Liver (tissue), 3 donors: Measurements from ENCODE around the gene CITED4.

Source experiments
- CTCF ChIP-seq: fragments of 150-350 bp; IDR thresholded peaks from 2 replicates; pipeline ENCODE4 v1.5.1; 2017; ENCODE audit warnings: improper control_type of control experiment, low read depth, low read length; ENCODE audit not compliant: missing input control
- GABPA ChIP-seq, 2 donors: IDR thresholded peaks in 1 of 2; conservative IDR thresholded peaks in 1 of 2; 2 replicates each; pipeline ENCODE4 v1.6.1; 2016; ENCODE audit warnings: antibody characterized with exemption in 2 of 2, mild to moderate bottlenecking in 1 of 2, moderate library complexity in 1 of 2
- JUND ChIP-seq, 2 donors: IDR thresholded peaks; 2 replicates each; pipeline ENCODE4 v1.6.1; 2016; ENCODE audit warnings: antibody characterized with exemption in 2 of 2
- MAX ChIP-seq: IDR thresholded peaks from 2 replicates; pipeline ENCODE4 v1.6.1; 2016; ENCODE audit warnings: antibody characterized with exemption
- TAF1 ChIP-seq: conservative IDR thresholded peaks from 2 replicates; pipeline ENCODE4 v1.6.1; 2016; ENCODE audit warnings: antibody characterized with exemption, mild to moderate bottlenecking
- donor health status: healthy.
- donor health status: healthy.

GRCh38 chr1:40907899-40908298 is 45.7 kb upstream of the CITED4 start:
- TF ChIP-seq MAX (no peak), TAF1 (no peak), JUND (IDR thresholded peaks at IDR 0.05) (no peak), CTCF (no peak), GABPA (IDR thresholded peaks at IDR 0.05 in 1 of 2, conservative IDR thresholded peaks at IDR 0.05 in 1 of 2) (no peak)
